Posterior vena cava (tissue), 2 donors: ENCODE measurements around the gene RERE. TPM values are rescaled to one million over a fixed set of nuclear protein-coding genes. Genes with fewer than 3 reads are reported as not detected.
A peak's percentile ranks its signal among the peaks of the same experiment; 100 is the strongest.

Source experiments
- DNase-seq: peaks from one replicate; pipeline ENCODE4 v3.0.0-alpha.2; 2020; ENCODE audit warnings: low spot score
- intact Hi-C, 2 donors: fragments of 100-400 bp; cut with DNase I; formaldehyde crosslinking; loops; one replicate each; pipeline versions ENCODE4 v1.14.1 to v1.14.2; 2022 to 2023
- total RNA-seq, 2 donors: library from RNA; stranded (reverse); fragmentation: NEBNext Ultra II Directional; extraction: Animal tissue kit (Norgen Biotek cat#: 25700); gene quantifications; one replicate each; pipeline ENCODE4 v1.2.1, GENCODE V29; 2021
- donor health status: DM: yes; HTN: yes; CAD: no.
- donor health status: DM: yes; HTN: yes; CAD: no.

Gene RERE
- total RNA-seq, 2 donors from 2014 or later, result 94.9 to 116 TPM

DNA sequence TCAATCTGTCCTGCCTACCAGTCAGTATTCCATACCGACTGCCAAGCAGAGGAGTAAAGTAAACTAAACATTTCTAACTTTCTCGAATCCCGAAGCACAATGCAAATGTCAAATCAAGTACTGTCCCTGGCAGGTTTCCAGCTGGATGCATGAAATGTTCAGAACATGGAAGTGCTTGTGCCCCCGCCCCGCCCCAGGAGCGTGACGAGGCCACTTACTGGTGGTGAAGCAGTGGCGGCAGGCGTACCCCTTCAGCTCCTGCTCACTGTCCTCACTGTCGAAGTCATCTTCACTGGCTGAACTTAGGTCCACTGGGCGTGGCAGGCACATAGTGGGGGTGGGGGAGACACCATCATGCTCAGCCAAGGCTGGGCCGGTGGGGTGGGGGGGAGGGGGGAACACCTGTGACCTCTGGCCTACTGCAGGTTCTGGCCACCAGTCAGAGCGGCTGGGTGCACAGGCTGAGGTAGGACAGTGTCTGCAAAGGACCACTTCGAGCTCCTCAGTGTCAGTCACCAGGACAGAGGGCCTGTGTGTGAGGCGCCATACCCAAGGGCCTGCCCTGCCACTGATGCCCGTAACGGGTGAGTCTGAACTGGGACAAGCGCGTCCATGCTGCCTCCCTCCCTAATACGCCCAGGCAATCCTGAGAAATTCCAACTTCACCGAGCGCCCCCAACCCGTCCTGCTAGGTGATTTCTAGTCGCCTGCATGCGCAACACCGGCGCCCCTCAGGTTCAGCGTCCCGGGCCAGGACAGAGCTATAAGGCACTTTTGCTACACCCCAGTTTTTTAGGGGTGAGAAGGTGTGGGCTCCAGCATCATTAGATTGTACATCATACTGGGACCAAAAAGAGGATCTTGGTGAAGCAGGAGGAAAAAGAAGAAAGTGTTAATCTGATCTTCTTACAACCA, 452.7 kb downstream of the RERE start:
- peak; percentile 80 for DNase-seq
- intact Hi-C loops, result no loop called here

GRCh38 chr1:8363767-8364301, 453.6 kb downstream of the RERE start:
- DNase-seq, result peak; percentile 77
- intact Hi-C loops, result no loop called here

DNA sequence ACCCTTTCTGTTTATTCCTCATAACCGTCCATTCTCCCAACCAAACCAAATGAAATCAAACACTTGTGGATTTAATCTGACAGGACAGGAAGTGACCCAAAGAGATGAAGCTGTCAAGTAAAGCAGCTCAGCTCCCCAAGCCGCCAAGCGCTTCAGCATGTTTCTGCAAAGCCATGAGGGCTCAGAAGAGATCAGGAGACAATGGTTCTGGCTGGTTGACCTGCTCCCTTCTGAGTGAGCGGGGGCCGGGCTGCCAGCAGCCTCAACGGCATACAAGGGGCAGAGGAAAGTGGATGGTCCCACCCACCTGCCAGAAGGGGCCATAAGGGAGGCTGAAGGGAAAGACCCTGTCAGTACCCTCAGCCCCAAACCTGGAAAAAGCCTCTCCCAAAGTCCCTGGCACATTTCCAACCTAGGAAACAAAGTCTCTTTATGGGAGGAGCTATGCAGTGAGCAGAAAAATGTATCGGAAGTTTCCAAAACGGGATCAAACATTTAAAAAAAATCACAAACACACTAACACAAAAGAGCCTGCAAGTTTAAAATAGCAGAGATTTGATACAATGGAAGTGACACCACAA, 454.2 kb downstream of the RERE start:
- intact Hi-C loops, result no loop called here
- peak; percentile 56 for DNase-seq

DNA sequence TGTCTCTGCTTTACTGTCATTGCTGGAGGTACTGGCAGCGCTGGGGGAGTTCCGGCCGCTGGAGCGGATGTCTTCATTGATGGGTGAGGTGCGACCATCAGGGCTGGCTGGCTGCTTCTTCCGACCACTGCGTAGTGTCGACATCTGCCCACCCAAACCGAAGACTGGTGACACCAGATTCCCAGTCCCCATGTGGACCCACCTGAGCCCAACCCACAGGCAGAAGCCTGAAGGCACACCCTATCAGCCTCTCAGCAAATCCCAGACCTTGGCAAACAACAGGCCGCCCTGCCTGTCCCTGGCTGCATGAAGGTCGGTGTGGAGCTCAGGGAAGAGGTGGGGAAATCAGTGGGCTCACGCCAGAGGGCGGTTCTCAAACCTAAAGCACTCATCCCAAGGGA, 454.7 kb downstream of the RERE start:
- intact Hi-C loops, result no loop called here
- DNase-seq, result peak; percentile 66

DNA sequence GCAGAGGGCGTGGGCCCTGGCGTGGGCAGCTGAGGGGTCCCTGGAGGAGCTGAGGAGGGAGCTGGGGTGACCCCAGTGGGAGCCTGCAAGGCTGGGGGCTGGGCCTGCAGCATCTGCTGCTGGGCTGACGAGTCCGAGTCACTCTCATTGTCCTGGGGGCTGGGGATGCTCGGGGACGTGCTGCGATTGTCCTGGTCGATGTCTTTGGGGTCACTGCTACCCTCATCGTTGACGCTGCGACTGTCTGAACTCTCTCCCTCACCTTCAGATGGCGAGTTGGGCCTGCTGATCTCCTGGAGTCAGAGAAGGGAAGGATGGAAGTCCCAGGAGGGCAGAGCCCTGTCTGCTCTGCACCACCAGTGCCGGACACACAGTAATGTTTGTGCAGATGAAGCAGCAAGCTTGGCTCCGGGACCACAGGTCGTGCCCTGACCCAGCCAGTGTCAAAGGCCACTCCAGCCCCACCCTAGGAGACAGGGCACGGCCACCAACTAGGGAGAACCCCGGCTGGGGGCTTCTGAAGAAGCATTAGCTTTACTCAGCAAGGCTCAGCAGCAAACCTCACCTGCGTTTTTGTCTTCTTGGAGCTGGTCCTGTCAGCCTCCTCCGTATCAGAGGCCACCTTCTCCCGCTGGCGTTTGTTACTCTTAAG, 456.1 kb downstream of the RERE start:
- peak; percentile 65 for DNase-seq
- intact Hi-C loops, result no loop called here

DNA sequence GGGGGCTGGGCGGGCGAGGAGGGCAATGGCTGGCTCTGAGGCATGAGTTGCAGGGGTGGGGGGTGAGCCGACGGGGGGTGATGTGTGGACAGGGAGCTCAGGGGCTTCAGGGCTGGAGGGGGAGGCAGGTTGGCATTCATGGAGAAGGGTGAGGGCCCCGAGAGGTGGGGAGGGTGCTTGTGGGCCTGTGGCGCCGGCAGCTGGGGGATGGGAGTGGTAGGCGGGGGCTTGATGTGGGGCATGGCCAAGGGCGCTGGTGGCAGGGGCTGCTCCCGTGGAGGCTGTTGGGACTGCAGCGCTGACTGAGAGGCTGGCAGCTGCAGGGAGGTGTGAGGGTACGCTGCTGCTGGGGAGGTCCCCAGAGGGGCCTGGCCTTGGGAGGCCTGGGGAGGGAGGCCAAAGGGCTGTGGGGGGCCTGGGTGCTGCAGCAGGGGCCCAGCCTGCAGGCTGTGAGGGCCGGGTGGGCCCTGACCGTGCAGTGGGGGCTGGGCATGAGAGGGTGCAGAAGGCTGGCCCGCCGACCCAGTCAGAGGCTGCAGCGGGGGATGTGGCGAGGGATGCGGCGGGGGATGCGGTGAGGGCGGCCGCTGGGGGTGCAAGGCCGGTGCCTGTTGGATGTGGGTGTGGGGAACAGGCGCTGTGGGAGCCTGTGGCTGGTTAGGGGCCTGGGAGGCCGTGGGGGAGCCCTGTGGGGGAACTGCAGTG, 456.8 kb downstream of the RERE start:
- DNase-seq, result no peak
- intact Hi-C loops, result no loop called here

DNA sequence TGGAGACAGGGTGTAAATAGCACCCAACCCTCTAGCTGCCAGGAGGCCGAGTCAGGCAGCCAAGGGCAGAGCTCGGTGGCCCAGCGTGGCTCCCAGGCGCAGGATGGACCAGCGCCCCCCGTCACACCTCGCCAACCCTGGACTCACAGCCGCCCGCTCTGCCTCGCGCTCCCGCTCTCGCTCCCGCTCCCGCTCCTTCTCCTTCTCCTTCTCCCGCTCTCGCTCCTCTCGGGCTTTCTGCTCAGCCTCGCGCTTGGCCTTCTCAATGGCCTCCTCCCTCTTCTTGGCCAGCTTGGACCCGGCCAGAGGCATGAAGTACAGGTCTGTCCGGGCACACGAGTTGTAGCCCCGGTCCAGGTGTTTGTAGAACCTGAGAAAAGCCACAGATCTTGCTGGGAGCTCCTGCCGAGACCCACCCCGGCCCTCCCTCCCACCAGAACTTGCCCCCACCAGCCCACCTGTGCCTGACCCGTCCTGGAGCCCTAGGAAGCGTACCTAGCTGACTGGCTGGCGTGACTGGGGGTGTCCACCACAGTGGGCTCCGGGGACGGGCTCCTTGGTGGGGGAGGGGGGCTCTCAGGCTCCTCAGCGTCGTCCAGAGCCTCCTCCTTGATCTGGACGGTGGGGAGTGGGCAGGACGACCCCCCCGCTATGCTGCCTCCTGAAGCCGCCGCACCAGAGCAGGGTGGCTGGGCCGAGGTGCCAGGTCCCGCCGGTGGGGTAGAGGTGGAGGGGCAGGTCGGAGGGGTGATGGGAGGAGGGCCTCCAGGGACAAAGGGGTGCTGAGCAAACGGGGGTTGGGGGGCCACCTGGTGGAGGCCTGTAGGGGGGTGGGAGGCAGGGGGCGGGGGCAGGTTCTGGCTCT, 457.6 kb downstream of the RERE start:
- intact Hi-C loops, result no loop called here
- DNase-seq, result no peak

DNA sequence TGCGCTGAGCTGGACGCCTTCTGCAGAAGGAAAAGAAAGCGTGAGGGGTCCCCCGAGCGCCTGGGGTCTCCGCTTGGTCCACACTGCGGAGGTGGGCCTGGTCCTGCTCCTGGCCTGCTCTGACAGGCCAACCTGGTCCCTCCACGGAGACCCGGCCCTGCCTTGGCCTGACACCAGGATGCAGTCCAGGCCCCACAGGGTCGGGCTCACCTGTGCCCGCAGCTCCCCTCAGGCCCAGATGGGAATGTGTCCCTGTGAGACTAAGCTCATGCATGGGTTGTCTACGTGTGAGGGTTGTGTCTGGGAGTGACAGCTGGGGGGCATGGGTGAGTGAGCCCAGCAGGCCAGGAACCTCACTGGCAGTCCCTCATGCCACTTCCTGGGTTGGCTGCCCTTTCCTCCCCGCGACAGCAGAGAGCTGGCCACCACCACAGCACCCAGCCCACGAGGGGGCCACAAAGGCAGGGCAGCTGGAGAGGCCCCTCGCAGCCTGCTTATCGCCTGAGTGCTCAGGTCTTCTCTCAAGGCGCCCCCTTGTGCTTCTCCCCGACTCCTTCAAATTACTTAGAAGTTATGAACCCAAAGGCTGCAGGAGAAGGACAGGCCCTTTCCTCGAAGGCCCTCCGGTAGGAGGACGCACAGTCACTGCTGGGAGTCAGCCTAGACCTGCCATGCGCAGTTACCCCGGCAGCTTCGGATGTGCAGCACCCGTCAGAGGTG, 458.4 kb downstream of the RERE start:
- intact Hi-C loops, result no loop called here
- no peak for DNase-seq

- intact Hi-C loops, result no loop called here
Measured at GRCh38 chr1:8358241-8358896, 459.1 kb downstream of the RERE start.

GRCh38 chr1:8357329-8358101, 459.9 kb downstream of the RERE start:
- intact Hi-C loops, result no loop called here
- no peak for DNase-seq

More at GRCh38 chr1:8358241-8358896, 459.1 kb downstream of the RERE start:
- DNase-seq, result no peak

GRCh38 chr1:8356256-8357209, 460.9 kb downstream of the RERE start:
- DNase-seq, result no peak
- intact Hi-C loops, result no loop called here

DNA sequence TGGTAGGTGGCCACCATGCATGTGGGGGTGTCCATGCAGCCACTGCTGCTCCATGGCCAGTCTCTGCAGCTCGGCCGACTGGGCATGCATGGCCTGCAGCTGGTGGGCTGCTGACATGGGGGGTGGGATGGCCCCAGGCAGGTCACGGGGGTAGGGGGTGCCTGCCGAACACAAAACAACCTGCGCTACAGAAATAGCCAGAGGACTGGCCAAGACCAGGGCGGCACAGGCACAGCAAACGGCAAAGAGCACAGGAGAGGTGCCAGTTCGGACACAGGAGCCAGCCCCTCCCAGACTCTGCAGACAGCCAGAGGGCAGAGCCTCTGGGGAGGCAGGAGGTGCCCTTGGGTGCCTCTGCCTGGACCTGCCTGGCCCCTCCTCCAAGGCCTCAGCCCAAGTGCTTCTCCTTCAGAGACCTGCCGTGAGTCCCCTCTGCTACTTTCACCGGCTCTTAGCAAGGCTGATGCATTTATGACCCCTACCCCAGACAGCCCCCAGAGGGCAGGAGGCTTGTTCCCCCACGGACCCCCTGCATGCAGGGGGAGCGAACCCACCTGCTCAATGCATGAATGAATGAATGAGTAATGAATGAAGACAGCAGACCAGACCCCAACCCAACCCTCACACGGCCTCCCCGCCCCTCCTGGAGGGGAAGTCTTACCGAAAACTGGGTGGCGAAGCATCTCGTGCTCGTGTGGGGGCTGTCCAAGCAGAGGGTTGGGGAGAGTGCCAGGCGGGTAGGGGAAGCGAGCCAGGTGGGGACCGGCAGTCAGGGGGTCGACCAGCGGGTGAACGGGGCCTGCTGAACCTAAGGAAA, 461.8 kb downstream of the RERE start:
- no peak for DNase-seq

GRCh38 chr1:8354038-8354437, 463.4 kb downstream of the RERE start:
- intact Hi-C loops, result no loop called here

More for the DNA sequence above, 461.8 kb downstream of the RERE start:
- intact Hi-C loops, result no loop called here

DNA sequence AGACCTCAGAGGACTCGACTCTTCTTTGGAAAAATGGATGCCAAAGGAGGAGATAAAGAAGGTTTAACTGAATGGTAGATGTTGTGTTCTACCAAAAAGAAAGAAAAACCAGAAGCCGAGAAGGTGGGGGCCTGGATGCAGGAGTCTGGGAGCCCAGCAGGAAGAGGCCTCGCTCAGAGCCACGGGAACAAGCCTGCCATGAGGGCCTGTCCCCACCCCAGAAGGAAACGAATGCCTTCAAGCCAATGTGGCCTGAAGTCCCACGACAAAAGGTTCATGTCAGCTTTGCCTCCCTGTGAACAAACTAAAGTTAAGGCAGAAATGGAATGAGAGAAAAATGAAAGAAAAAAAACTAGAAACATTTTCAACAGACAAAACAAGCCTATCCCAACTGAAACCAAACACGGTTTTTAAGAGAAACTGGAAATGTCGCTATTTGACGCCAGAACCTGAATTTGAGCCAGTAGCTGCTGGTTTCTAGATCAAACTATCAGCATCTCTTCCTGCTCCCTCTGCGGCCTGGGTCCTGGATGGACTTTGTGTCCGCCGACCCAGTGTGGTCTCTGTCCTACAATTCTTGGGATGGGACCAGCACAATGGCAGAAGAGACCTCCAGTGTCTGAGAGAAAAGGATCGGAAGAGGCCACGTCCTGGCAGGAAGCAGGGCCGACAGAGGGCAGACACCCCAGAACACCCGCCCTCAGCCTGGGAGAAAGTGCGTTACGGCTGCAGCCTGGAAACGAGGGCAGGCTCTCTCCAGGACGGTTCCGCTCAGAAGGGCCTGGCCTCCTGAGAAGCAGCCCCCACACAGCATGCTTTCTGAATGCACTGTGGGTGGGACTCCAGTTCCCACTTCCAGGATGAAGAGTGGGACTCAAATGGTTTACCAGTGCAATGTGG, 464.3 kb downstream of the RERE start:
- DNase-seq, result no peak
- intact Hi-C loops, result no loop called here

More at GRCh38 chr1:8354038-8354437, 463.4 kb downstream of the RERE start:
- no peak for DNase-seq
